HEK293 (cell line): ENCODE measurements around the gene FHIT.
A peak's percentile ranks its signal among the peaks of the same experiment; 100 is the strongest.

Source experiments
- CTCF ChIA-PET: fragments of 350-600 bp; formaldehyde crosslinking; extraction: SDS; loops from one replicate; lab custom pipeline; 2021; ENCODE audit warnings: antibody characterized with exemption; lab: Yijun Ruan, JAX
- POLR2A ChIA-PET: fragments of 300-600 bp; formaldehyde crosslinking; extraction: SDS; loops from one replicate; lab custom pipeline; 2020; ENCODE audit warnings: antibody characterized with exemption, inconsistent platforms; lab: Yijun Ruan, JAX
- H3K27ac ChIP-seq: fragments of 200-500 bp; sonication (Bioruptor generic); 2 replicates; pipeline ENCODE4 v1.5.1; 2014; ENCODE audit warnings: low read depth, low read length, control low read depth, inconsistent platforms; ENCODE audit errors: extremely low read depth
- H3K36me3 ChIP-seq, 2 experiments: fragments of 200-500 bp in 1 of 2; sonication (Bioruptor generic) in 1 of 2; 1 replicate in 1 of 2; 2 replicates in 1 of 2; pipeline ENCODE4 v1.5.1; 2014 to 2017; ENCODE audit warnings: inconsistent platforms in 2 of 2, low read length in 2 of 2; ENCODE audit not compliant: control insufficient read depth in 2 of 2, insufficient read depth in 1 of 2
- H3K4me1 ChIP-seq: fragments of 200-500 bp; sonication (Bioruptor generic); 2 replicates; pipeline ENCODE4 v1.5.1; 2014; ENCODE audit warnings: mild to moderate bottlenecking, low read length, inconsistent platforms; ENCODE audit not compliant: control insufficient read depth, insufficient read depth
- H3K4me3 ChIP-seq: 2 replicates; pipeline ENCODE4 v1.5.1; 2011; ENCODE audit warnings: low read depth, mild to moderate bottlenecking, control low read depth, low read length, moderate library complexity
- H3K9me3 ChIP-seq: fragments of 200-500 bp; sonication (Bioruptor generic); 2 replicates; pipeline ENCODE4 v1.5.1; 2014; ENCODE audit warnings: low read depth, low read length, inconsistent platforms; ENCODE audit not compliant: control insufficient read depth, insufficient read depth
- GFI1B ChIP-seq: fragments of 450-650 bp; formaldehyde crosslinking; IDR thresholded peaks from 2 replicates; pipeline ENCODE4 v1.5.1; 2016; ENCODE audit warnings: missing biosample characterization, missing genetic modification characterization
- MZF1 ChIP-seq: fragments of 450-650 bp; formaldehyde crosslinking; IDR thresholded peaks from 2 replicates; pipeline ENCODE4 v1.5.1; 2017; ENCODE audit warnings: missing biosample characterization, missing genetic modification characterization, borderline replicate concordance
- OSR2 ChIP-seq: fragments of 450-650 bp; formaldehyde crosslinking; IDR thresholded peaks from 2 replicates; pipeline ENCODE4 v1.5.1; 2016; ENCODE audit warnings: missing biosample characterization, missing genetic modification characterization
- PRDM1 ChIP-seq: fragments of 450-650 bp; formaldehyde crosslinking; IDR thresholded peaks from 2 replicates; pipeline ENCODE4; 2016; ENCODE audit warnings: missing biosample characterization, missing genetic modification characterization
- SP7 ChIP-seq: fragments of 450-650 bp; formaldehyde crosslinking; IDR thresholded peaks from 2 replicates; pipeline ENCODE4 v1.5.1; 2016; ENCODE audit warnings: missing biosample characterization, missing genetic modification characterization
- YY1 ChIP-seq: fragments of 450-650 bp; formaldehyde crosslinking; IDR thresholded peaks from 2 replicates; pipeline ENCODE4 v1.5.1; 2018; ENCODE audit warnings: missing biosample characterization, missing genetic modification characterization
- ZNF10 ChIP-seq: fragments of 450-650 bp; formaldehyde crosslinking; IDR thresholded peaks from 2 replicates; pipeline ENCODE4 v1.5.1; 2017; ENCODE audit warnings: missing biosample characterization, missing genetic modification characterization
- ZNF114 ChIP-seq: fragments of 450-650 bp; formaldehyde crosslinking; IDR thresholded peaks from 2 replicates; pipeline ENCODE4 v1.5.0; 2017; ENCODE audit warnings: missing biosample characterization, missing genetic modification characterization
- ZNF132 ChIP-seq: fragments of 450-650 bp; formaldehyde crosslinking; IDR thresholded peaks from 2 replicates; pipeline ENCODE4 v1.5.1; 2017; ENCODE audit warnings: missing biosample characterization, missing genetic modification characterization, borderline replicate concordance
- ZNF140 ChIP-seq: fragments of 450-650 bp; formaldehyde crosslinking; IDR thresholded peaks from 2 replicates; pipeline ENCODE4 v1.5.1; 2016; ENCODE audit warnings: missing biosample characterization, missing genetic modification characterization
- ZNF311 ChIP-seq: fragments of 450-650 bp; formaldehyde crosslinking; IDR thresholded peaks from 2 replicates; pipeline ENCODE4 v1.5.1; 2017; ENCODE audit warnings: missing biosample characterization, missing genetic modification characterization, borderline replicate concordance
- ZNF391 ChIP-seq: fragments of 450-650 bp; formaldehyde crosslinking; IDR thresholded peaks from 2 replicates; pipeline ENCODE4 v1.5.1; 2016; ENCODE audit warnings: low read depth, missing biosample characterization, missing genetic modification characterization, borderline replicate concordance
- ZNF530 ChIP-seq: fragments of 450-650 bp; formaldehyde crosslinking; IDR thresholded peaks from 2 replicates; pipeline ENCODE4 v1.5.1; 2016; ENCODE audit warnings: low read depth, missing biosample characterization, missing genetic modification characterization
- ZNF561 ChIP-seq: fragments of 450-650 bp; IDR thresholded peaks from 2 replicates; pipeline ENCODE4 v1.5.1; 2018; ENCODE audit warnings: missing biosample characterization, missing genetic modification characterization, borderline replicate concordance
- ZNF596 ChIP-seq: fragments of 450-650 bp; IDR thresholded peaks from 2 replicates; pipeline ENCODE4 v1.5.0; 2018; ENCODE audit warnings: missing biosample characterization, mild to moderate bottlenecking, missing genetic modification characterization, moderate library complexity
- ZNF660 ChIP-seq: fragments of 450-650 bp; IDR thresholded peaks from 2 replicates; pipeline ENCODE4 v1.5.1; 2018; ENCODE audit warnings: missing biosample characterization, mild to moderate bottlenecking, missing genetic modification characterization
- ZNF670 ChIP-seq: fragments of 450-650 bp; formaldehyde crosslinking; IDR thresholded peaks from 2 replicates; pipeline ENCODE4 v1.5.1; 2016; ENCODE audit warnings: missing biosample characterization, missing genetic modification characterization, low read depth
- ZNF701 ChIP-seq: fragments of 450-650 bp; formaldehyde crosslinking; IDR thresholded peaks from 2 replicates; pipeline ENCODE4 v1.5.1; 2016; ENCODE audit warnings: missing biosample characterization, missing genetic modification characterization
- ZNF791 ChIP-seq: fragments of 450-650 bp; formaldehyde crosslinking; IDR thresholded peaks from 2 replicates; pipeline ENCODE4 v1.5.1; 2016; ENCODE audit warnings: missing biosample characterization, missing genetic modification characterization
- ZNF843 ChIP-seq: fragments of 450-650 bp; formaldehyde crosslinking; IDR thresholded peaks from 2 replicates; pipeline ENCODE4 v1.5.1; 2016; ENCODE audit warnings: missing biosample characterization, missing genetic modification characterization
- ZSCAN16 ChIP-seq: fragments of 450-650 bp; formaldehyde crosslinking; IDR thresholded peaks from 2 replicates; pipeline ENCODE4 v1.5.1; 2016; ENCODE audit warnings: missing biosample characterization, missing genetic modification characterization
- TF ChIP-seq, protein P1 (sequence below): sonication (generic); formaldehyde crosslinking; IDR thresholded peaks from 2 replicates; pipeline ENCODE4 v1.8.1; 2022; ENCODE audit warnings: mild to moderate bottlenecking, moderate library complexity, missing genetic modification reagents
- TF ChIP-seq, protein P2 (sequence below): fragments of 450-650 bp; formaldehyde crosslinking; IDR thresholded peaks from 2 replicates; pipeline ENCODE4 v1.5.1; 2016; ENCODE audit warnings: missing biosample characterization, missing genetic modification characterization, borderline replicate concordance
- TF ChIP-seq, protein P3 (sequence below): fragments of 450-650 bp; formaldehyde crosslinking; IDR thresholded peaks from 2 replicates; pipeline ENCODE4 v1.5.1; 2016; ENCODE audit warnings: missing biosample characterization, missing genetic modification characterization
- TF ChIP-seq, protein P4 (sequence below): fragments of 450-650 bp; formaldehyde crosslinking; IDR thresholded peaks from 2 replicates; pipeline ENCODE4 v1.5.1; 2016; ENCODE audit warnings: missing biosample characterization, missing genetic modification characterization
- TF ChIP-seq, protein P5 (sequence below): fragments of 450-650 bp; formaldehyde crosslinking; IDR thresholded peaks from 2 replicates; pipeline ENCODE4 v1.5.1; 2017; ENCODE audit warnings: missing biosample characterization, missing genetic modification characterization
- TF ChIP-seq, protein P6 (sequence below): fragments of 450-650 bp; formaldehyde crosslinking; IDR thresholded peaks from 2 replicates; pipeline ENCODE4 v1.5.1; 2016; ENCODE audit warnings: missing biosample characterization, missing genetic modification characterization

The FHIT gene

DNA sequence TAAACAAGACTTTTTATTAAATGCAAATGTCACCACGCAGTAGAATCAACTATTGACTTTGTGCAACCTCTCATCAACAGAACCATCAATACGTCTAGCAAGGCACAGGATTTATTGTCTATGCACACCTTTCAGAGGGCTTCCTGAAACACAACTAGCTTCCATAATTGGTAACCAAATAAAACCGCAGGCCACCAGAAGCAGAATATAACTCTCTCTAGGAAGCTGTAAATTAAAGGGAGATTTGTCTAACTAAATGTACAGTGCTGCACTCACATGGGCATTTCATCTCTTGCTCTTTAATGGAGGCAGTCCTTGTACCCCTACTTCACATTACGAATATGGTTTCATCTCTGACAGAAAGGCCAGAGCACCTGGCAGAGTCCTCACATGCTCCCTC lies 93.0 kb downstream of the FHIT start:
- H3K4me3 ChIP-seq = no peak overlapping the region
- ChIA-PET POLR2A (no interaction called here), CTCF (no interaction called here)
- no peak overlapping the region for H3K27ac ChIP-seq
- peaks cover 6% of the 10 kb centered on the region for H3K4me1 ChIP-seq
- H3K36me3 ChIP-seq = no peaks in the 10 kb centered on the region
- no peaks in the 10 kb centered on the region for H3K9me3 ChIP-seq
- no peak for TF ChIP-seq ZNF391 (tag by site-specific recombination)
- no peak for TF ChIP-seq MZF1 (tag by site-specific recombination)
- TF ChIP-seq OSR2 (tag by site-specific recombination) = peak; percentile 93
- TF ChIP-seq, protein P1, sequence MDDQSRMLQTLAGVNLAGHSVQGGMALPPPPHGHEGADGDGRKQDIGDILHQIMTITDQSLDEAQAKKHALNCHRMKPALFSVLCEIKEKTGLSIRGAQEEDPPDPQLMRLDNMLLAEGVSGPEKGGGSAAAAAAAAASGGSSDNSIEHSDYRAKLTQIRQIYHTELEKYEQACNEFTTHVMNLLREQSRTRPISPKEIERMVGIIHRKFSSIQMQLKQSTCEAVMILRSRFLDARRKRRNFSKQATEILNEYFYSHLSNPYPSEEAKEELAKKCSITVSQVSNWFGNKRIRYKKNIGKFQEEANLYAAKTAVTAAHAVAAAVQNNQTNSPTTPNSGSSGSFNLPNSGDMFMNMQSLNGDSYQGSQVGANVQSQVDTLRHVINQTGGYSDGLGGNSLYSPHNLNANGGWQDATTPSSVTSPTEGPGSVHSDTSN (CRISPR knock-in tag) = no peak
- TF ChIP-seq ZNF670 (tag by site-specific recombination) = no peak
- TF ChIP-seq ZNF114 (tag by site-specific recombination) = no peak
- no peak for TF ChIP-seq ZNF530
- TF ChIP-seq ZNF132 = no peak
- TF ChIP-seq ZNF791 (tag by site-specific recombination) = no peak
- TF ChIP-seq ZNF561 (tag by site-specific recombination) = peak; percentile 39; the same call in 1 of the 2 replicates
- TF ChIP-seq, protein P2, sequence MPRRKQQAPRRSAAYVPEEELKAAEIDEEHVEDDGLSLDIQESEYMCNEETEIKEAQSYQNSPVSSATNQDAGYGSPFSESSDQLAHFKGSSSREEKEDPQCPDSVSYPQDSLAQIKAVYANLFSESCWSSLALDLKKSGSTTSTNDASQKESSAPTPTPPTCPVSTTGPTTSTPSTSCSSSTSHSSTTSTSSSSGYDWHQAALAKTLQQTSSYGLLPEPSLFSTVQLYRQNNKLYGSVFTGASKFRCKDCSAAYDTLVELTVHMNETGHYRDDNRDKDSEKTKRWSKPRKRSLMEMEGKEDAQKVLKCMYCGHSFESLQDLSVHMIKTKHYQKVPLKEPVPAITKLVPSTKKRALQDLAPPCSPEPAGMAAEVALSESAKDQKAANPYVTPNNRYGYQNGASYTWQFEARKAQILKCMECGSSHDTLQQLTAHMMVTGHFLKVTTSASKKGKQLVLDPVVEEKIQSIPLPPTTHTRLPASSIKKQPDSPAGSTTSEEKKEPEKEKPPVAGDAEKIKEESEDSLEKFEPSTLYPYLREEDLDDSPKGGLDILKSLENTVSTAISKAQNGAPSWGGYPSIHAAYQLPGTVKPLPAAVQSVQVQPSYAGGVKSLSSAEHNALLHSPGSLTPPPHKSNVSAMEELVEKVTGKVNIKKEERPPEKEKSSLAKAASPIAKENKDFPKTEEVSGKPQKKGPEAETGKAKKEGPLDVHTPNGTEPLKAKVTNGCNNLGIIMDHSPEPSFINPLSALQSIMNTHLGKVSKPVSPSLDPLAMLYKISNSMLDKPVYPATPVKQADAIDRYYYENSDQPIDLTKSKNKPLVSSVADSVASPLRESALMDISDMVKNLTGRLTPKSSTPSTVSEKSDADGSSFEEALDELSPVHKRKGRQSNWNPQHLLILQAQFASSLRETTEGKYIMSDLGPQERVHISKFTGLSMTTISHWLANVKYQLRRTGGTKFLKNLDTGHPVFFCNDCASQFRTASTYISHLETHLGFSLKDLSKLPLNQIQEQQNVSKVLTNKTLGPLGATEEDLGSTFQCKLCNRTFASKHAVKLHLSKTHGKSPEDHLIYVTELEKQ (tag by site-specific recombination) = 0 out of 2 replicates have a peak, but pooled peaks have one; percentile 3
- TF ChIP-seq, protein P3, sequence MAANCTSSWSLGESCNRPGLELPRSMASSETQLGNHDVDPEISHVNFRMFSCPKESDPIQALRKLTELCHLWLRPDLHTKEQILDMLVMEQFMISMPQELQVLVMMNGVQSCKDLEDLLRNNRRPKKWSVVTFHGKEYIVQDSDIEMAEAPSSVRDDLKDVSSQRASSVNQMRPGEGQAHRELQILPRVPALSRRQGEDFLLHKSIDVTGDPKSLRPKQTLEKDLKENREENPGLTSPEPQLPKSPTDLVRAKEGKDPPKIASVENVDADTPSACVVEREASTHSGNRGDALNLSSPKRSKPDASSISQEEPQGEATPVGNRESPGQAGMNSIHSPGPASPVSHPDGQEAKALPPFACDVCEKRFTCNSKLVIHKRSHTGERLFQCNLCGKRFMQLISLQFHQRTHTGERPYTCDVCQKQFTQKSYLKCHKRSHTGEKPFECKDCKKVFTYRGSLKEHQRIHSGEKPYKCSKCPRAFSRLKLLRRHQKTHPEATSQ (tag by site-specific recombination) = no peak
- TF ChIP-seq YY1 = peak; percentile 54; the same call in 1 of the 2 replicates
- TF ChIP-seq ZNF660 (tag by site-specific recombination) = no peak
- TF ChIP-seq ZNF843 (tag by site-specific recombination) = no peak
- TF ChIP-seq ZSCAN16 (tag by site-specific recombination) = no peak
- TF ChIP-seq ZNF140 = no peak
- TF ChIP-seq ZNF311 (tag by site-specific recombination) = no peak
- no peak for TF ChIP-seq GFI1B (tag by site-specific recombination)
- no peak for TF ChIP-seq PRDM1
- TF ChIP-seq, protein P4, sequence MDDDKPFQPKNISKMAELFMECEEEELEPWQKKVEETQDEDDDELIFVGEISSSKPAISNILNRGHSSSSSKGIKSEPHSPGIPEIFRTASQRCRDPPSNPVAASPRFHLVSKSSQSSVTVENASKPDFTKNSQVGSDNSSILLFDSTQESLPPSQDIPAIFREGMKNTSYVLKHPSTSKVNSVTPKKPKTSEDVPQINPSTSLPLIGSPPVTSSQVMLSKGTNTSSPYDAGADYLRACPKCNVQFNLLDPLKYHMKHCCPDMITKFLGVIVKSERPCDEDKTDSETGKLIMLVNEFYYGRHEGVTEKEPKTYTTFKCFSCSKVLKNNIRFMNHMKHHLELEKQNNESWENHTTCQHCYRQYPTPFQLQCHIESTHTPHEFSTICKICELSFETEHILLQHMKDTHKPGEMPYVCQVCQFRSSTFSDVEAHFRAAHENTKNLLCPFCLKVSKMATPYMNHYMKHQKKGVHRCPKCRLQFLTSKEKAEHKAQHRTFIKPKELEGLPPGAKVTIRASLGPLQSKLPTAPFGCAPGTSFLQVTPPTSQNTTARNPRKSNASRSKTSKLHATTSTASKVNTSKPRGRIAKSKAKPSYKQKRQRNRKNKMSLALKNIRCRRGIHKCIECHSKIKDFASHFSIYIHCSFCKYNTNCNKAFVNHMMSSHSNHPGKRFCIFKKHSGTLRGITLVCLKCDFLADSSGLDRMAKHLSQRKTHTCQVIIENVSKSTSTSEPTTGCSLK (tag by site-specific recombination) = no peak
- TF ChIP-seq ZNF10 (tag by site-specific recombination) = no peak
- TF ChIP-seq ZNF596 = peak; percentile 40; the same call in 1 of the 2 replicates
- peak; percentile 91 for TF ChIP-seq SP7 (tag by site-specific recombination)
- TF ChIP-seq, protein P5, sequence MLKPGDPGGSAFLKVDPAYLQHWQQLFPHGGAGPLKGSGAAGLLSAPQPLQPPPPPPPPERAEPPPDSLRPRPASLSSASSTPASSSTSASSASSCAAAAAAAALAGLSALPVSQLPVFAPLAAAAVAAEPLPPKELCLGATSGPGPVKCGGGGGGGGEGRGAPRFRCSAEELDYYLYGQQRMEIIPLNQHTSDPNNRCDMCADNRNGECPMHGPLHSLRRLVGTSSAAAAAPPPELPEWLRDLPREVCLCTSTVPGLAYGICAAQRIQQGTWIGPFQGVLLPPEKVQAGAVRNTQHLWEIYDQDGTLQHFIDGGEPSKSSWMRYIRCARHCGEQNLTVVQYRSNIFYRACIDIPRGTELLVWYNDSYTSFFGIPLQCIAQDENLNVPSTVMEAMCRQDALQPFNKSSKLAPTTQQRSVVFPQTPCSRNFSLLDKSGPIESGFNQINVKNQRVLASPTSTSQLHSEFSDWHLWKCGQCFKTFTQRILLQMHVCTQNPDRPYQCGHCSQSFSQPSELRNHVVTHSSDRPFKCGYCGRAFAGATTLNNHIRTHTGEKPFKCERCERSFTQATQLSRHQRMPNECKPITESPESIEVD (tag by site-specific recombination) = peak; percentile 38; the same call in 1 of the 2 replicates
- TF ChIP-seq ZNF701 = no peak
- TF ChIP-seq, protein P6, sequence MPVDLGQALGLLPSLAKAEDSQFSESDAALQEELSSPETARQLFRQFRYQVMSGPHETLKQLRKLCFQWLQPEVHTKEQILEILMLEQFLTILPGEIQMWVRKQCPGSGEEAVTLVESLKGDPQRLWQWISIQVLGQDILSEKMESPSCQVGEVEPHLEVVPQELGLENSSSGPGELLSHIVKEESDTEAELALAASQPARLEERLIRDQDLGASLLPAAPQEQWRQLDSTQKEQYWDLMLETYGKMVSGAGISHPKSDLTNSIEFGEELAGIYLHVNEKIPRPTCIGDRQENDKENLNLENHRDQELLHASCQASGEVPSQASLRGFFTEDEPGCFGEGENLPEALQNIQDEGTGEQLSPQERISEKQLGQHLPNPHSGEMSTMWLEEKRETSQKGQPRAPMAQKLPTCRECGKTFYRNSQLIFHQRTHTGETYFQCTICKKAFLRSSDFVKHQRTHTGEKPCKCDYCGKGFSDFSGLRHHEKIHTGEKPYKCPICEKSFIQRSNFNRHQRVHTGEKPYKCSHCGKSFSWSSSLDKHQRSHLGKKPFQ (tag by site-specific recombination) = 0 out of 2 replicates have a peak, but pooled peaks have one; percentile 43
